Measurements from ENCODE around the gene CCDC107.

CCDC107 gene

DNA sequence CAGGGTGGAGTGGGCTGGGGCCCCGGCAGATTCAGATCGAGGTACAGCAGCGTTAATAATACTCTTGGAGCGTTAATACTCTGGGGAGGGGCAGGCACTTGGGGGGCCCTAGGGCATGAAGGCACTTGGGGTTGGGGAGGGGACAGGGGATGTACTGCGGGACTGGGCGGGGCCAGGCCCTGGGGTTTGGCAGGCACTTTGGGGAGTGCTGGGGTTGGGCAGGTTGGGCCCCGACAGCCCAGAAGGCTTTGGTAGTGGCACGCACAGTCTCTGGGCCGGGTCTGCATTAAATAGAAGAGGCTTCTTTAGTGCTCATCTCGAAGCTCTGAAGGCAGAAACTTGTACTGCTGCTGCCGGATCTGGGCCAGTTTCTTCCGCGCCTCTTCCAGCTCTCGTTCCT, 39.4 kb downstream of the CCDC107 start:
- DNase-seq (ENCODE audit: low read depth), result no peak
- TF ChIP-seq, protein P1, sequence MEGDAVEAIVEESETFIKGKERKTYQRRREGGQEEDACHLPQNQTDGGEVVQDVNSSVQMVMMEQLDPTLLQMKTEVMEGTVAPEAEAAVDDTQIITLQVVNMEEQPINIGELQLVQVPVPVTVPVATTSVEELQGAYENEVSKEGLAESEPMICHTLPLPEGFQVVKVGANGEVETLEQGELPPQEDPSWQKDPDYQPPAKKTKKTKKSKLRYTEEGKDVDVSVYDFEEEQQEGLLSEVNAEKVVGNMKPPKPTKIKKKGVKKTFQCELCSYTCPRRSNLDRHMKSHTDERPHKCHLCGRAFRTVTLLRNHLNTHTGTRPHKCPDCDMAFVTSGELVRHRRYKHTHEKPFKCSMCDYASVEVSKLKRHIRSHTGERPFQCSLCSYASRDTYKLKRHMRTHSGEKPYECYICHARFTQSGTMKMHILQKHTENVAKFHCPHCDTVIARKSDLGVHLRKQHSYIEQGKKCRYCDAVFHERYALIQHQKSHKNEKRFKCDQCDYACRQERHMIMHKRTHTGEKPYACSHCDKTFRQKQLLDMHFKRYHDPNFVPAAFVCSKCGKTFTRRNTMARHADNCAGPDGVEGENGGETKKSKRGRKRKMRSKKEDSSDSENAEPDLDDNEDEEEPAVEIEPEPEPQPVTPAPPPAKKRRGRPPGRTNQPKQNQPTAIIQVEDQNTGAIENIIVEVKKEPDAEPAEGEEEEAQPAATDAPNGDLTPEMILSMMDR (IDR thresholded peaks at IDR 0.05; ENCODE audit: low read depth, low read length, missing control alignments), result no peak
- no peak overlapping the region for H3K4me3 ChIP-seq (ENCODE audit: low read depth, low read length)

DNA sequence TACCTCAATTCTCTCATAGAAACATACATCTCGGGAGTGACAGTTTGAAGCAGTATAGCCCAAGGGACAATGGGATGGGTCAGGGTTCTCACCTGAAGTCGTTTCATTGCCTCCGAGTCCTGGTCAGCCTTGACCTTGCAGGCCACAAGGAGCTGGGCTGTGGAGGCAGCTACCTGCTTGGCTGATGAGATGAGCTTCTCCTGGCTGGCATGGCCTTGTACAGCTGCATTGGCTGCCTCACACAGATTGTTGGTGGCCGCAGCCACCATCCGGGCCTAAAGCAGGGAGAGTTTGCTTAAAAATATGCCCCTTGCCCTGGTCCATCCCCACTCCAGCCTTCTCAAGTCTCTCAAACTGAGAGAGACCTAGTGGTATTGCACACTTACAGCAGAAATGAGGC, 40.1 kb downstream of the CCDC107 start:
- DNase-seq (ENCODE audit: low read depth), result no peak
- TF ChIP-seq, protein P1 (IDR thresholded peaks at IDR 0.05; ENCODE audit: low read depth, low read length, missing control alignments), result no peak
- no peak overlapping the region for H3K4me3 ChIP-seq (ENCODE audit: low read depth, low read length)

DNA sequence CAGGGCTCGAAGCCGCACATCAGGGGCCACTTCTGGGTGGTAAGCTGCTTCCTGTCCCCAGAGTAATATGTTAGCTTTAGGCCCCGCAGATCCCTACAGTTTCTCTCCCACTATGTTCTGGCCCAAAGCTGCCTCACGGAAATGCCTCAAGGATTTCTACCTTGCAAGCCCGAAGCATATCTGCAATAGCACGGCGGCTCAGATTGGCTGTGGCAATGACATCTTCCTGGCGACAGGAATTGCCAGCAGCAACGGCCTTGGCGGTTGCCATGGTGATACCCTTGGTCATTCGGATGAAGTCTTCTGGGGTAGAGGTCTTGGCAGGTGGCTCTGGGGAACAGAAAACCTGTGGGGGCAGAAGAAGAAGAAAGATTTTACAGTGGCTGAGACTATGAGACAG, 41.9 kb downstream of the CCDC107 start:
- H3K4me3 ChIP-seq (ENCODE audit: low read depth, low read length), result no peak overlapping the region
- TF ChIP-seq, protein P1 (IDR thresholded peaks at IDR 0.05; ENCODE audit: low read depth, low read length, missing control alignments), result no peak
- no peak for DNase-seq (ENCODE audit: low read depth)

DNA sequence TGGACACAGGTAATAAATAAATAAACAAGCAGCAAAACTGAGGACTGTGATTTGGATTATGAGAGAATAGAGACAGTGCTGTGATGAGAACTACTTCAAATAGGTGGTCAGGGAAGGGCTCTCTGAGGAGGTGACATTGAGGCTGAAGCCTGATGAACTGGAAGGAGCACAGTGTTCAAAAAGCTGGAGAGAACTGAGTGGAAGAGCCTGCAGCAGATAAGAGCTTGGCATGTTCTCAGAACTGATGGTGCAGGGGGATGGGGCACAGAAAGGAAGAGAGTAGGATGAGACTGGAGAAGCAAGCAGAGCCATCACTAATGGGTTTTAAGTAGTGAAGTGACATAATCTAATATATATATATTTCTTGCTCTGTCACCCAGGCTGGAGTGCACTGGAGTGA, 42.9 kb downstream of the CCDC107 start:
- TF ChIP-seq, protein P1 (IDR thresholded peaks at IDR 0.05; ENCODE audit: low read depth, low read length, missing control alignments), result no peak
- H3K4me3 ChIP-seq (ENCODE audit: low read depth, low read length), result no peak overlapping the region
- no peak for DNase-seq (ENCODE audit: low read depth)

DNA sequence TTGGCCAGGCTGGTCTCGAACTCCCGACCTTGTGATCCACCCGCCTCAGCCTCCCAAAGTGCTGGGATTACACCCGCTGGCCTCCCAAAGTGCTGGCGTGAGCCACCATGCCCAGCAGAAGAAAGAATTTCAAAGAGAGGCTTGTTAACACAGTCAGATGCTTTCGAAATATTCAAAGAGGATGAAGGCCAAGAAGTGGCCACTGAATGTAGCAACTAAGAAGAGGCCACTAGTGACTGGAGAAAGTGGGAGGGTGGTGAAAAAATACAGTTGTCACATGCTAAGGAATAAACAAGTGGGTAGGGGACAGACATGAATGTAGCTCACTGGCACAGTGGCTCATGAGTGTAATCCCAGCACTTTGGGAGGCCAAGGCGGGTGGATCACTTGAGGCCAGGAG, 44.6 kb downstream of the CCDC107 start:
- DNase-seq (ENCODE audit: low read depth), result no peak
- TF ChIP-seq, protein P1 (IDR thresholded peaks at IDR 0.05; ENCODE audit: low read depth, low read length, missing control alignments), result no peak
- H3K4me3 ChIP-seq (ENCODE audit: low read depth, low read length), result no peak overlapping the region

DNA sequence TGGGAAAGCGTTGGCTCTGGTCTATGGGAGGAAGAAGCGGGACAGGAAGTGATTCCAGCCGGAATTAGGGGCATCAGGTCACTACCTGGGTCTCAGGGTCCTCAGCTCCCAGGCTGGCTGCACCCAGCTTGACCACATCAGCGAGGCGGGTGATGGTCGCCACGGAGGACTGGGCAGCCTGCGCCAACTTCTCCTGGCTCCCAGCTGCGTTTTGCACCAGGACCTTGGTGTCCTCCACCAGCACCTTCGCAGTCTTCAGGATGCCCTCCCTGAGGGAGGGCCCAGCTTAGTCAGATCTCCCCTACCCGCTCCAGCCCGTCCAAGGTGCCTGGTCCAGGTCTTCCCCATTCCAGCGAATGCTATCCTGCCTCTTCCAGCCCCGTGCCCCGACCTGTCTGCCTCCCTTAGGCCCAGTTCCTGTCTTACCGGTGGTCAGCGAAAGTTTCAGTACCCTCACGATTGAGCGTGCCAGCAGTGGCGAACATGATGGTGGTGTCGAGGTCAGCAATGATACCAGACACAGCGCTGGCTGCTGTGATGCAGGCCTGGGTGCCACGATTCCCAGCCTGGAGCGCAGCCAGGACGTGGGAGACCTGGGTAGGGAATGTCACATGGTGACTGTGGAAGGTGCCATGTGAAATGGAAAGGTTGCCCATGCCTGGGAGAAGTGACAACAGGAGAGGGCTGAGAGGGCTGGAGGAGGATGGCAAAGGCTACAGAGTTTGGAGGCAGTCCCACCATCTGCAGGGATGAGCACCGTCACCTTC, 46.0 kb downstream of the CCDC107 start:
- TF ChIP-seq, protein P1 (IDR thresholded peaks at IDR 0.05; ENCODE audit: low read depth, low read length, missing control alignments), result no peak
- no peak for DNase-seq (ENCODE audit: low read depth)
- H3K4me3 ChIP-seq (ENCODE audit: low read depth, low read length), result no peak overlapping the region

DNA sequence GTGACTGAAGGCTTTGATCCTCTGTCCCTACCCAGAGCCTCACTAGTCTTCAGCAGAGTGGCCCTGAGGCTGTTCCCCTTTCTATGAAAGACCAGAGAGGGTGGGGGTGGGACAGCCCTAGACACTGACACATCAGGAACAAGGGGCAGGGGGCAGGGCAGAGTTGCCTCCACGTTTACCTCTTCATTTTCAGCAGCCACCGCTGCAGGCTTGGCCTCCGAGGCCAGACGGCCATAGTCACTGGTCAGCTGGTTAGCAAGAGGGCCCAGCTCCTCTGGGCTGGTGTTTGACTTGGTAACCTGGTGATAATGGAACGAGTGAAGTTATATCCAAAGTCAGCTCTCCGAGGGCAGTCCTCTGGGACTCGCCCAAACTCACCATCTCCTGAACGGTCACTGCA, 47.3 kb downstream of the CCDC107 start:
- no peak for DNase-seq (ENCODE audit: low read depth)
- TF ChIP-seq, protein P1 (IDR thresholded peaks at IDR 0.05; ENCODE audit: low read depth, low read length, missing control alignments), result no peak
- no peak overlapping the region for H3K4me3 ChIP-seq (ENCODE audit: low read depth, low read length)
